K562 (cell line): ENCODE data around the gene MAP2K7. TPM values are rescaled to one million over a fixed set of nuclear protein-coding genes. Genes with fewer than 3 reads are reported as not detected.

Source experiments
- ATAC-seq: fragments of 200-7000 bp; cut with Tn5 transposase; 3 replicates; pipeline ENCODE4 v1.9.1; 2020; ENCODE audit warnings: moderate library complexity
- BruUV-seq: library from RNA; stranded (reverse); fragments of 400-500 nt; replicated peaks from 2 replicates; lab custom pipeline; 2021; lab: Mats Ljungman, UMichigan
- CTCF ChIA-PET: fragments of 300-600 bp; formaldehyde crosslinking; extraction: SDS; loops from one replicate; lab custom pipeline; 2021; ENCODE audit warnings: low intra/inter-chr PET ratio; lab: Yijun Ruan, JAX
- POLR2A ChIA-PET: fragments of 300-600, 350-650 bp; sonication (Branson Sonifier 250); formaldehyde crosslinking; extraction: SDS; loops from one replicate; lab custom pipeline; 2021; ENCODE audit warnings: antibody characterized with exemption, inconsistent platforms; lab: Yijun Ruan, JAX
- DNase-seq, 4 experiments: peaks; one replicate each; pipeline versions ENCODE4 v3.0.0 to v3.0.0-alpha.2; 2011 to 2018; ENCODE audit warnings: low spot score in 3 of 4, mixed read lengths in 3 of 4; ENCODE audit errors: extremely low read depth in 1 of 4
- FAIRE-seq: peaks from 2 replicates; lab custom pipeline; 2011; peaks lifted over from hg19 to GRCh38; lab: Jason Lieb, UNC
- H2AFZ ChIP-seq: 2 replicates; pipeline ENCODE4 v1.6.0; 2011; ENCODE audit warnings: low read depth, low read length, control low read depth, inconsistent platforms
- H3K27ac ChIP-seq: fragments of 200-600 bp; 3 replicates; pipeline ENCODE4 v1.8.0; 2011; ENCODE audit warnings: low read depth, mild to moderate bottlenecking, control low read depth, inconsistent platforms, low read length, moderate library complexity, mixed read lengths; ENCODE audit errors: extremely low read depth
- H3K27me3 ChIP-seq, 2 experiments: fragments of 300-600 bp in 1 of 2; 2 replicates in 1 of 2; 3 replicates in 1 of 2; pipeline versions ENCODE4 v1.6.0 to v1.8.0; 2011; ENCODE audit warnings: inconsistent platforms in 2 of 2, low read length in 2 of 2, mild to moderate bottlenecking in 1 of 2, mixed read lengths in 1 of 2, moderate library complexity in 1 of 2; ENCODE audit not compliant: control insufficient read depth in 2 of 2, insufficient read depth in 2 of 2
- H3K36me3 ChIP-seq: fragments of 300-600 bp; 3 replicates; pipeline ENCODE4 v1.8.0; 2011; ENCODE audit warnings: mild to moderate bottlenecking, low read length, inconsistent platforms; ENCODE audit not compliant: control insufficient read depth, insufficient read depth
- H3K4me1 ChIP-seq, 2 experiments: fragments of 200-600 bp in 1 of 2; replicated peaks in 1 of 2; 2 replicates in 1 of 2; 3 replicates in 1 of 2; pipeline versions ENCODE4 v1.5.1 to v1.8.0; 2011; ENCODE audit warnings: inconsistent platforms in 2 of 2, low read length in 2 of 2, mild to moderate bottlenecking in 1 of 2, mixed read lengths in 1 of 2, moderate library complexity in 1 of 2; ENCODE audit not compliant: control insufficient read depth in 2 of 2, insufficient read depth in 2 of 2
- H3K4me2 ChIP-seq: 2 replicates; pipeline ENCODE4 v1.6.1; 2011; ENCODE audit warnings: low read length, control low read depth, inconsistent platforms, mixed read lengths; ENCODE audit not compliant: insufficient read depth
- H3K4me3 ChIP-seq: fragments of 200-600 bp; sonication (generic), shearing (Covaris generic); 2 replicates; pipeline ENCODE4 v1.5.1; 2016; ENCODE audit warnings: control low read depth, inconsistent platforms
- H3K79me2 ChIP-seq: fragments of 200-600 bp; 3 replicates; pipeline ENCODE4 v1.8.0; 2011; ENCODE audit warnings: low read length, inconsistent platforms; ENCODE audit not compliant: control insufficient read depth, insufficient read depth
- H3K9ac ChIP-seq, 2 experiments: 2 replicates each; pipeline versions ENCODE4 v1.6.0 to v1.6.1; 2011; ENCODE audit warnings: low read depth in 2 of 2, low read length in 2 of 2, control low read depth in 1 of 2, inconsistent platforms in 1 of 2, mild to moderate bottlenecking in 1 of 2, mixed read lengths in 1 of 2; ENCODE audit not compliant: insufficient read depth in 1 of 2
- H3K9me1 ChIP-seq: one replicate; pipeline ENCODE4 v1.6.0; 2011; ENCODE audit warnings: inconsistent platforms, mild to moderate bottlenecking, low read length, moderate library complexity; ENCODE audit not compliant: control insufficient read depth, insufficient read depth
- H3K9me3 ChIP-seq: replicated peaks from 2 replicates; pipeline ENCODE4 v1.5.1; 2011; ENCODE audit warnings: low read depth, low read length, inconsistent platforms; ENCODE audit not compliant: control insufficient read depth, insufficient read depth
- H4K20me1 ChIP-seq: replicated peaks from 2 replicates; pipeline ENCODE4 v1.6.1; 2011; ENCODE audit warnings: low read length, inconsistent platforms, mixed read lengths; ENCODE audit not compliant: control insufficient read depth, insufficient read depth
- E2F6 ChIP-seq, 2 experiments: IDR thresholded peaks; 2 replicates each; pipeline ENCODE4 v1.6.1; 2011; ENCODE audit warnings: borderline replicate concordance in 1 of 2, control low read depth in 1 of 2, low read depth in 1 of 2, low read length in 1 of 2, mild to moderate bottlenecking in 1 of 2, mixed read lengths in 1 of 2, moderate library complexity in 1 of 2; ENCODE audit not compliant: insufficient read depth in 1 of 2, insufficient read length in 1 of 2, poor library complexity in 1 of 2, severe bottlenecking in 1 of 2; ENCODE audit errors: extremely low read depth in 1 of 2
- EGR1 ChIP-seq: fragments of 450-650 bp; conservative IDR thresholded peaks from 2 replicates; pipeline ENCODE4 v1.6.1; 2017; ENCODE audit warnings: mild to moderate bottlenecking
- HMGN3 ChIP-seq: IDR thresholded peaks from 2 replicates; pipeline ENCODE4 v1.6.1; 2011; ENCODE audit warnings: borderline replicate concordance, low read depth, mild to moderate bottlenecking, mixed read lengths, low read length; ENCODE audit not compliant: insufficient read length; ENCODE audit errors: extremely low read depth
- MAX ChIP-seq: sonication (generic); formaldehyde crosslinking; IDR thresholded peaks from 2 replicates; pipeline ENCODE4 v1.9.0; 2022; ENCODE audit warnings: mild to moderate bottlenecking, missing genetic modification reagents
- RREB1 ChIP-seq: fragments of 250-450 bp; sonication (Bioruptor Pico); IDR thresholded peaks from 2 replicates; pipeline ENCODE4 v1.4.0; 2020
- SAFB ChIP-seq: fragments of 200-400 bp; formaldehyde crosslinking; IDR thresholded peaks from 2 replicates; pipeline ENCODE4 v1.6.1; 2017; ENCODE audit warnings: low read depth, low read length, borderline replicate concordance
- TCFL5 ChIP-seq: fragments of 250-450 bp; sonication (Bioruptor Pico); conservative IDR thresholded peaks from 2 replicates; pipeline ENCODE4 v1.6.1; 2021; ENCODE audit warnings: mild to moderate bottlenecking, moderate library complexity, matching md5 sums
- VEZF1 ChIP-seq: fragments of 200-800 bp; sonication (Bioruptor generic); IDR thresholded peaks from 2 replicates; pipeline ENCODE4 v1.6.1; 2017; ENCODE audit warnings: missing genetic modification characterization, missing compliant biosample characterization
- ZBTB7A ChIP-seq: IDR thresholded peaks from 2 replicates; pipeline ENCODE4 v1.6.1; 2011; ENCODE audit warnings: low read depth, mild to moderate bottlenecking, low read length, moderate library complexity, borderline replicate concordance; ENCODE audit not compliant: control insufficient read depth
- ZNF282 ChIP-seq: sonication (generic); formaldehyde crosslinking; IDR thresholded peaks from 2 replicates; pipeline ENCODE4 v1.8.1; 2023; ENCODE audit warnings: missing genetic modification reagents
- ZNF511 ChIP-seq: sonication (generic); formaldehyde crosslinking; IDR thresholded peaks from 2 replicates; pipeline ENCODE4 v1.8.0; 2022; ENCODE audit warnings: mild to moderate bottlenecking, missing genetic modification reagents
- WGBS: fragments of 100-300 bp; shearing (Covaris generic); methylation state at CpG from one replicate; pipeline ENCODE4 v1.1.6; 2016; ENCODE audit warnings: low coverage, mixed read lengths; ENCODE audit not compliant: insufficient coverage; ENCODE audit errors: missing lambda C conversion rate; 5-methylcytosine and 5-hydroxymethylcytosine counted together
- in situ Hi-C: fragments of 300-500 bp; cut with MboI; formaldehyde crosslinking; loops from 4 replicates; pipeline ENCODE4 v1.15.0; 2018; ENCODE audit warnings: inconsistent platforms, mixed read lengths
- intact Hi-C: fragments of 100-400 bp; cut with micrococcal nuclease; formaldehyde crosslinking; loops from 2 replicates; pipeline ENCODE4 v1.14.2; 2022
- polyA plus RNA-seq, 8 experiments: library from polyadenylated mRNA; depleted of rRNA in 4 of 8; stranded (reverse) in 5 of 8; unstranded in 3 of 8; fragments of >200 nt; fragmentation: Nextera tagmentation in 2 of 8; fragmentation: Illumina TruSeq in 1 of 8; extraction: Ambion mirVana in 2 of 8; extraction: Trizol in 1 of 8; gene quantifications; 2 replicates each; pipeline versions ENCODE4 v1.2.1 to v1.2.3, GENCODE V29; 2011 to 2014; ENCODE audit warnings: inconsistent platforms in 1 of 8, missing spikeins in 1 of 8
- total RNA-seq, 7 experiments: library from RNA; depleted of rRNA in 6 of 7; stranded (reverse); fragments of >200 nt in 6 of 7; fragmentation: Illumina TruSeq in 2 of 7; extraction: Trizol in 2 of 7; gene quantifications; 2 replicates each; pipeline versions ENCODE4 v1.2.1 to v1.2.3, GENCODE V29; 2011 to 2021; ENCODE audit warnings: low replicate concordance in 1 of 7

Gene MAP2K7
- total and polyA plus RNA-seq, 9 of the 15 experiments (the other 6 are each of a cell fraction or from before 2014, with no cell fraction given) = 0.51 to 45.8 (median 14.1) TPM

GRCh38 chr19:7862413-7862951 lies 41.2 kb upstream of the MAP2K7 start:
- Histone ChIP-seq H4K20me1 (no peaks in the 10 kb centered on the region), H3K9ac (peak overlapping the region in 1 of 2 experiments; percentile 86; a peak in 2 of 4 replicates), H3K4me3 (peak overlapping the region; percentile 36), H3K27me3 (no peaks in the 10 kb centered on the region), H3K79me2 (no peaks in the 10 kb centered on the region), H3K36me3 (no peaks in the 10 kb centered on the region), H3K9me1 (peaks cover 6% of the 10 kb centered on the region), H3K27ac (no peak overlapping the region), H2AFZ (peak overlapping the region; percentile 83), H3K9me3 (no peaks in the 10 kb centered on the region), H3K4me2 (peak overlapping the region; percentile 72), H3K4me1 (peaks cover 22 to 83% of the 10 kb centered on the region in 2 experiments)
- DNase-seq (peak; percentile 93 to 99 (median 98)), ATAC-seq (peak; percentile 86), FAIRE-seq (no peak)
- POLR2A ChIA-PET = no interaction called here
- 10% methylated on average over 2 of the region's 67 CpGs for WGBS
- in situ Hi-C loops = no loop called here
- BruUV-seq = no TSS peak
- intact Hi-C loops = no loop called here
- CTCF ChIA-PET = no interaction called here
- TF ChIP-seq ZNF282 (CRISPR knock-in tag) = no peak
- TF ChIP-seq MAX = 0 out of 2 replicates have a peak, but pooled peaks have one; percentile 33
- peak; percentile 95 for TF ChIP-seq VEZF1 (CRISPR knock-in tag)
- peak; percentile 79; the same call in 1 of the 2 replicates for TF ChIP-seq EGR1
- TF ChIP-seq ZNF511 (CRISPR knock-in tag) = 0 out of 2 replicates have a peak, but pooled peaks have one; percentile 2
- no peak for TF ChIP-seq SAFB
- TF ChIP-seq HMGN3 = peak; percentile 50
- no peak for TF ChIP-seq TCFL5
- peak in 1 of 2 experiments; percentile 40 for TF ChIP-seq E2F6 (IDR thresholded peaks at IDR 0.05; ENCODE audit: borderline replicate concordance in 1 of 2, extremely low read depth in 1 of 2, insufficient read depth in 1 of 2, insufficient read length in 1 of 2, low read depth in 1 of 2, low read length in 1 of 2, poor library complexity in 1 of 2, severe bottlenecking in 1 of 2)
- peak; percentile 77; the same call in 1 of the 2 replicates for TF ChIP-seq ZBTB7A
- TF ChIP-seq RREB1 (CRISPR knock-in tag) = no peak
